WTC11 (cell line): Measurements from ENCODE around the gene AKTIP. TPM values are rescaled to one million over a fixed set of nuclear protein-coding genes. Genes with fewer than 3 reads are reported as not detected.

Source experiments
- ATAC-seq: fragments of 200-7000 bp; cut with Tn5 transposase; 2 replicates; pipeline ENCODE4 v1.10.0; 2021; ENCODE audit warnings: mild to moderate bottlenecking, moderate library complexity
- CTCF ChIA-PET: fragments of 300-600 bp; sonication (Branson Sonifier 250); formaldehyde crosslinking; loops from one replicate; lab custom pipeline; 2021; ENCODE audit warnings: antibody characterized with exemption; lab: Charles Lee
- POLR2A ChIA-PET: fragments of 350-600 bp; sonication (Branson Sonifier 250); formaldehyde crosslinking; loops from one replicate; lab custom pipeline; 2021; ENCODE audit warnings: antibody characterized with exemption; lab: Charles Lee
- DNase-seq: peaks from one replicate; pipeline ENCODE4 v3.0.0; 2021; ENCODE audit warnings: low spot score
- H3K27ac Mint-ChIP-seq: 2 replicates; pipeline ENCODE4 v1.8.0; 2021; ENCODE audit warnings: mixed read lengths
- H3K27me3 Mint-ChIP-seq: 2 replicates; pipeline ENCODE4 v1.8.0; 2021; ENCODE audit warnings: low read depth, mild to moderate bottlenecking, moderate library complexity, mixed read lengths
- H3K36me3 Mint-ChIP-seq: 2 replicates; pipeline ENCODE4 v1.8.0; 2021; ENCODE audit warnings: mixed read lengths
- H3K4me1 Mint-ChIP-seq: 2 replicates; pipeline ENCODE4 v1.8.0; 2022; ENCODE audit warnings: mixed read lengths
- H3K4me3 Mint-ChIP-seq: 2 replicates; pipeline ENCODE4 v1.8.0; 2021; ENCODE audit warnings: mild to moderate bottlenecking, moderate library complexity, mixed read lengths
- H3K9me3 Mint-ChIP-seq: 2 replicates; pipeline ENCODE4 v1.8.0; 2021; ENCODE audit warnings: mixed read lengths
- CBFB ChIP-seq: sonication (generic); formaldehyde crosslinking; IDR thresholded peaks from 2 replicates; pipeline ENCODE4 v1.8.1; 2022; ENCODE audit warnings: mild to moderate bottlenecking, low read depth, missing genetic modification reagents
- CREM ChIP-seq: sonication (generic); formaldehyde crosslinking; IDR thresholded peaks from 2 replicates; pipeline ENCODE4 v1.8.1; 2022; ENCODE audit warnings: mild to moderate bottlenecking, missing genetic modification reagents, moderate library complexity
- CTCF ChIP-seq: fragments of 200-600 bp; IDR thresholded peaks from 2 replicates; pipeline ENCODE4 v1.8.0; 2022; ENCODE audit warnings: antibody characterized with exemption
- IRF2 ChIP-seq: sonication (generic); formaldehyde crosslinking; IDR thresholded peaks from 2 replicates; pipeline ENCODE4 v1.8.0; 2022; ENCODE audit warnings: low read depth, missing genetic modification reagents, borderline replicate concordance
- NR1H2 ChIP-seq: sonication (generic); formaldehyde crosslinking; IDR thresholded peaks from 2 replicates; pipeline ENCODE4 v1.9.0; 2021; ENCODE audit warnings: mild to moderate bottlenecking, moderate library complexity, missing genetic modification reagents
- PRDM15 ChIP-seq: sonication (generic); formaldehyde crosslinking; IDR thresholded peaks from 2 replicates; pipeline ENCODE4 v1.8.0; 2022; ENCODE audit warnings: missing genetic modification reagents
- PREB ChIP-seq: sonication (generic); formaldehyde crosslinking; IDR thresholded peaks from 2 replicates; pipeline ENCODE4 v1.8.1; 2022; ENCODE audit warnings: mild to moderate bottlenecking, missing genetic modification reagents, moderate library complexity, borderline replicate concordance
- RELA ChIP-seq: sonication (generic); formaldehyde crosslinking; IDR thresholded peaks from 2 replicates; pipeline ENCODE4 v1.8.1; 2022; ENCODE audit warnings: missing genetic modification reagents, mild to moderate bottlenecking, borderline replicate concordance
- TEAD1 ChIP-seq: sonication (generic); formaldehyde crosslinking; IDR thresholded peaks from 2 replicates; pipeline ENCODE4 v1.8.0; 2022; ENCODE audit warnings: mild to moderate bottlenecking, missing genetic modification reagents
- TEAD4 ChIP-seq: sonication (generic); formaldehyde crosslinking; IDR thresholded peaks from 2 replicates; pipeline ENCODE4 v1.8.0; 2022; ENCODE audit warnings: mild to moderate bottlenecking, missing genetic modification reagents
- USF1 ChIP-seq: sonication (generic); formaldehyde crosslinking; IDR thresholded peaks from 2 replicates; pipeline ENCODE4 v1.8.0; 2022; ENCODE audit warnings: mild to moderate bottlenecking, missing genetic modification reagents
- ZBTB21 ChIP-seq: sonication (generic); formaldehyde crosslinking; IDR thresholded peaks from 2 replicates; pipeline ENCODE4 v1.8.1; 2023; ENCODE audit warnings: mild to moderate bottlenecking, missing genetic modification reagents, borderline replicate concordance
- ZNF138 ChIP-seq: sonication (generic); formaldehyde crosslinking; conservative IDR thresholded peaks from 2 replicates; pipeline ENCODE4 v1.8.1; 2022; ENCODE audit warnings: mild to moderate bottlenecking, moderate library complexity, missing genetic modification reagents
- ZNF423 ChIP-seq: fragments of 250-450 bp; sonication (Bioruptor Pico); IDR thresholded peaks from 2 replicates; pipeline ENCODE4 v2.1.2; 2022; ENCODE audit warnings: mild to moderate bottlenecking, moderate library complexity
- total RNA-seq: library from RNA; stranded (reverse); gene quantifications from 3 replicates; pipeline ENCODE4 v1.2.3, GENCODE V29; 2021

AKTIP gene
- total RNA-seq, 1 experiment from 2014 or later: 19.9 TPM

GRCh38 chr16:53506254-53506653 is 3.2 kb upstream of the AKTIP start:
- POLR2A ChIA-PET: no interaction called here
- no peak for DNase-seq
- H3K9me3 Mint-ChIP-seq: peaks cover 3% of the 10 kb centered on the region; the same call in 1 of the 2 replicates
- ATAC-seq: no peak
- peaks cover 33% of the 10 kb centered on the region for H3K4me1 Mint-ChIP-seq
- TF ChIP-seq RELA (CRISPR knock-in tag) (no peak), IRF2 (CRISPR knock-in tag) (no peak), TEAD4 (CRISPR knock-in tag) (no peak), CBFB (CRISPR knock-in tag) (no peak), ZNF138 (CRISPR knock-in tag) (no peak)
- H3K4me3 Mint-ChIP-seq: no peak overlapping the region
- CTCF ChIA-PET: no interaction called here
- H3K36me3 Mint-ChIP-seq: no peaks in the 10 kb centered on the region
- no peaks in the 10 kb centered on the region for H3K27me3 Mint-ChIP-seq
- H3K27ac Mint-ChIP-seq: no peak overlapping the region

GRCh38 chr16:53504665-53505064 is 1.7 kb upstream of the AKTIP start:
- TF ChIP-seq USF1 (no peak), CREM (CRISPR knock-in tag) (no peak), PREB (no peak), TEAD4 (CRISPR knock-in tag) (no peak), ZBTB21 (CRISPR knock-in tag) (no peak), TEAD1 (CRISPR knock-in tag) (no peak), ZNF423 (CRISPR knock-in tag) (no peak)
- DNase-seq: no peak
- ATAC-seq: no peak
- CTCF ChIA-PET: interaction anchor here (1.2 kb wide), 1 partner anchor 364 kb away, joined by 3 read pairs; no protein-coding TSS in a partner anchor
- peaks cover 4% of the 10 kb centered on the region; the same call in 1 of the 2 replicates for H3K36me3 Mint-ChIP-seq
- H3K4me3 Mint-ChIP-seq: peak overlapping the region; percentile 87
- POLR2A ChIA-PET: no interaction called here
- H3K4me1 Mint-ChIP-seq: peaks cover 30% of the 10 kb centered on the region
- peak overlapping the region; percentile 96 for H3K27ac Mint-ChIP-seq
- H3K9me3 Mint-ChIP-seq: peaks cover 3% of the 10 kb centered on the region; the same call in 1 of the 2 replicates
- H3K27me3 Mint-ChIP-seq: no peaks in the 10 kb centered on the region

GRCh38 chr16:53503991-53504663 is 1.1 kb upstream of the AKTIP start:
- ChIA-PET CTCF (interaction anchor here (0.6 to 1.5 kb wide), 4 partner anchors 46 to 1685 kb away, joined by 3 to 7 read pairs (median 3); partner anchors contain the start of gene IRX3), POLR2A (interaction anchor here (0.5 kb wide), 1 partner anchor 31 kb away, joined by 4 read pairs; no protein-coding TSS in a partner anchor)
- ATAC-seq: no peak
- peak overlapping the region; percentile 96 for H3K27ac Mint-ChIP-seq
- peak; percentile 11 for DNase-seq
- H3K9me3 Mint-ChIP-seq: peaks cover 3% of the 10 kb centered on the region; the same call in 1 of the 2 replicates
- H3K36me3 Mint-ChIP-seq: peaks cover 5% of the 10 kb centered on the region
- H3K4me3 Mint-ChIP-seq: peak overlapping the region; percentile 87
- H3K27me3 Mint-ChIP-seq: no peaks in the 10 kb centered on the region
- 0 out of 2 replicates have a peak, but pooled peaks have one; percentile 15 for TF ChIP-seq PRDM15 (CRISPR knock-in tag)
- no peak for TF ChIP-seq CTCF
- no peak for TF ChIP-seq NR1H2 (CRISPR knock-in tag)
- TF ChIP-seq, all 79 proteins: peak for 1
- peaks cover 30% of the 10 kb centered on the region for H3K4me1 Mint-ChIP-seq
